ENCODE measurements around the gene STK26.
"Not testable (repeated sequence)": the region's sequence is repeated elsewhere in the genome, so short reads cannot be mapped to it uniquely, and the experiment has no call there.

STK26 gene

GRCh38 chrX:132037479-132037993 lies 14.4 kb downstream of the STK26 start:
- no peak for TF ChIP-seq CTCF (IDR thresholded peaks at IDR 0.05; ENCODE audit: borderline replicate concordance, insufficient read depth, low read depth, low read length)
- no peak overlapping the region for H3K4me3 ChIP-seq (ENCODE audit: low read depth, low read length)

GRCh38 chrX:132040066-132040465 lies 17.0 kb downstream of the STK26 start:
- TF ChIP-seq CTCF (IDR thresholded peaks at IDR 0.05; ENCODE audit: borderline replicate concordance, insufficient read depth, low read depth, low read length): no peak
- no peak overlapping the region for H3K4me3 ChIP-seq (ENCODE audit: low read depth, low read length)

DNA sequence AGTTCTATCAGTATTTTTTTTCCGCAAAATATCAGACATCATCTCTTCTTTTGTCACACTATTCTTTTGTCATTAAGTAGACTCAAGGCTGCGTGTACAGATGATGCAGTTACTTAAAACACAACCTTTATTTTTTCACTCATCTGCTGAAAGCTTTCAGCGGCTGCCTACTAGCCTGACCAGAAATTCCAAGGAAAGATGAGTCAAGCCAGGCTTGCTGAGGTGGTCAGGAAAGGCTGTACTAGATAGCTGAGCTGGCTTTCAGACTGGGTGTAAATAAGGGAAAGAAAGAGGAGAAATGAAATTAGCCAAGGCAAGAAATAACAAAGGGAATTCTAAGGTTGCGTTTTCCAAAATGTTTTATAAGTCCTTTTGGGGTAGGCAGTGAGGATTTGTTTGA lies 17.9 kb downstream of the STK26 start:
- H3K4me3 ChIP-seq (ENCODE audit: low read depth, low read length): no peak overlapping the region
- no peak for TF ChIP-seq CTCF (IDR thresholded peaks at IDR 0.05; ENCODE audit: borderline replicate concordance, insufficient read depth, low read depth, low read length)

DNA sequence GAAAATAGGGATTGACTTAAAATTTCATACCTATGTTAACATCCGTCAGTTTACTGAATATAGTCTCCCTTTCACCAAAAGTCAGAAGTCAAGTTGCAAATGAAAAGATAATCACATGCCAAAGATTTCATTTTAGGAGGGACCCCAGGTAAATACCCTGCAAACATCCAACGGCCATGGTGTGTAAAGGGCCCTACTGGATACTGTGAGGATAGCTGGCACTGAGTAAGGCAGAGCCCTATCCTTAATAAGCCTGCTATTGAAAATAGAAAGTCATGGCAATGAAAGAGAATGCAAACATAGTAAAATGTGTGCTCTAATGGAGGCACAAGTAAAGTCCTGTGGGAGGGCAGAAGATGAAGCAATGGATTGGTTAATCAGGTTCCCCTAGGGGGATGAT lies 20.9 kb downstream of the STK26 start:
- no peak overlapping the region for H3K4me3 ChIP-seq (ENCODE audit: low read depth, low read length)
- TF ChIP-seq CTCF (IDR thresholded peaks at IDR 0.05; ENCODE audit: borderline replicate concordance, insufficient read depth, low read depth, low read length): no peak

DNA sequence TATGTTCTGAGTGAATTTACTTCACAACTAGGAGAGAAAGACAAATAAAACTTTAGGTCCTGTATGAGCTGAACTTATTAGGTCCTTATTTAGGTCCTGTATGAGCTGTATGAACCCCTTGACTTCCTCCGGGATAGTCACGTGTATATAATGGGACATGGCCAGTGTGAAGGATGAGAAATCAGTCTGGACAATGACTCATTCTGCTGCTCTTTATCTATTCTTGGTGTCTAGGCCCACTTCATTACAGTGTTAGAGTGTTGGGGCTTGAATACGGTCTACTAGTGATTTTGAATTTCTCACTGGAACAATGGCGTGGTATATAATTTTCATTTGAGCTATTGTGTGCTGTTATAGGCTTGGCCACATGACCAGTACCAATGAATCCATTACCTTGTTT lies 21.9 kb downstream of the STK26 start:
- TF ChIP-seq CTCF (IDR thresholded peaks at IDR 0.05; ENCODE audit: borderline replicate concordance, insufficient read depth, low read depth, low read length): no peak
- no peak overlapping the region for H3K4me3 ChIP-seq (ENCODE audit: low read depth, low read length)

DNA sequence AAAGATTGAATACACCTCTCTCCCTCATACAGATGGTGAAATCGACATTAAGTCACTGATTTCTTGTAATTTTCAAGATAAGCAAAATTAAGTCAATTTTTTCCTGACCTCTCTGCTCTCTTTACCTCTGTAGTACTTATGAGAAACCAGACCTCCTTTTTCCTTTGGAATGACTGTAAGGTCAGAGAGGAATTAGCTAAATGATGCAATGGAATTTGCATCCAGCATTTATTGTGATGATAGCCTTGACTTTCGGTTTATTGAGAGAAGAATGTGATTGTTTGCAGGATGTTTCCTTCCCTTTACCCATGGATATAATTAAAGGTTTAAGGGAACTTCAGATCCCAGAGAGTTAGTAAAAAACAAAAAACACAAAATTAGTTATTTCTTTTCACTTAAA lies 22.4 kb downstream of the STK26 start:
- TF ChIP-seq CTCF (IDR thresholded peaks at IDR 0.05; ENCODE audit: borderline replicate concordance, insufficient read depth, low read depth, low read length): no peak
- H3K4me3 ChIP-seq (ENCODE audit: low read depth, low read length): no peak overlapping the region

DNA sequence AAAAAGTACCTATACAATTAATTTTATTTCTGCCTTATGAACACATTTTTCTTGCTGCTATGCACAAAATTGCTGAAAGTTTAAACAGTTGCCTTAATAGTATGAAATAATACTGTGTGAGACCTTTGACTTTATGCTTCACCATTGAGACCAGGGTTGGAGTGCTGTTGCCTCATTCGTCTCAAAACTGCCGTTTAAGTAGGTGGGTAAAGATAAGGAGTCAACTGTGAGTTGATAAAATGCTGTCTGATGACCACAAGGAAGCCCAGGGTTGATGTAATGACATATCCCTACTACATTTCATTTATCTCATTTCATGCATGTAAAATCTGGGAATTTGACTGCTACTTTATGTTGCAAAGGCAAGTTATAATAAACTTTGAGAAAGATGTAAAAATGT lies 23.4 kb downstream of the STK26 start:
- no peak for TF ChIP-seq CTCF (IDR thresholded peaks at IDR 0.05; ENCODE audit: borderline replicate concordance, insufficient read depth, low read depth, low read length)
- no peak overlapping the region for H3K4me3 ChIP-seq (ENCODE audit: low read depth, low read length)

GRCh38 chrX:132051778-132052177 lies 28.7 kb downstream of the STK26 start:
- H3K4me3 ChIP-seq (ENCODE audit: low read depth, low read length): not testable (repeated sequence)
